Naive thymus-derived CD4-positive, alpha-beta T cell (primary cell): ENCODE measurements around the gene GLI3. TPM values are rescaled to one million over a fixed set of nuclear protein-coding genes. Genes with fewer than 3 reads are reported as not detected.

ENCODE experiments used
- ATAC-seq: fragments of 150-1000 bp; cut with Tn5 transposase; 2 replicates; pipeline ENCODE4 v1.10.0; 2021; ENCODE audit warnings: mild to moderate bottlenecking, moderate library complexity
- CTCF ChIA-PET: fragments of 350-600 bp; sonication (Branson Sonifier 250); formaldehyde crosslinking; loops from one replicate; lab custom pipeline; 2021; ENCODE audit warnings: antibody characterized with exemption; lab: Charles Lee
- POLR2A ChIA-PET: fragments of 350-600 bp; sonication (Branson Sonifier 250); formaldehyde crosslinking; loops from one replicate; lab custom pipeline; 2021; ENCODE audit warnings: antibody characterized with exemption, inconsistent platforms; lab: Charles Lee
- DNase-seq, 9 donors: peaks; one replicate each; pipeline versions ENCODE4 v3.0.0 to v3.0.0-alpha.2; 2020 to 2022; ENCODE audit warnings: mixed read lengths in 1 of 9
- H3K27ac ChIP-seq: one replicate; pipeline ENCODE4 v1.7.0; 2013; ENCODE audit warnings: mild to moderate bottlenecking, low read depth, low read length, moderate library complexity
- H3K27me3 ChIP-seq, 2 donors: one replicate each; pipeline ENCODE4 v1.7.0; 2013; ENCODE audit warnings: low read length in 2 of 2, mild to moderate bottlenecking in 2 of 2, moderate library complexity in 2 of 2; ENCODE audit not compliant: control insufficient read depth in 2 of 2, insufficient read depth in 2 of 2
- H3K36me3 ChIP-seq, 3 experiments: 1 replicate in 2 of 3; 2 replicates in 1 of 3; pipeline ENCODE4 v1.7.0; 2013; ENCODE audit warnings: low read length in 3 of 3, mild to moderate bottlenecking in 3 of 3, moderate library complexity in 1 of 3; ENCODE audit not compliant: insufficient read depth in 3 of 3, control insufficient read depth in 2 of 3
- H3K4me1 ChIP-seq, 2 donors: one replicate each; pipeline ENCODE4 v1.7.0; 2013; ENCODE audit warnings: low read length in 2 of 2, mild to moderate bottlenecking in 2 of 2, moderate library complexity in 1 of 2; ENCODE audit not compliant: control insufficient read depth in 2 of 2, insufficient read depth in 2 of 2
- H3K4me3 ChIP-seq: 2 replicates; pipeline ENCODE4 v1.7.0; 2013; ENCODE audit warnings: mild to moderate bottlenecking, low read length
- H3K9me3 ChIP-seq, 3 experiments: 1 replicate in 2 of 3; 2 replicates in 1 of 3; pipeline ENCODE4 v1.7.0; 2013; ENCODE audit warnings: low read length in 3 of 3; ENCODE audit not compliant: control insufficient read depth in 2 of 3
- H3K27ac Mint-ChIP-seq, 9 donors: one replicate each; pipeline ENCODE4 v1.8.0; 2020 to 2022; ENCODE audit warnings: mixed read lengths in 9 of 9, mild to moderate bottlenecking in 8 of 9, moderate library complexity in 5 of 9, inconsistent platforms in 2 of 9
- H3K27me3 Mint-ChIP-seq, 5 donors: one replicate each; pipeline ENCODE4 v1.8.0; 2021 to 2022; ENCODE audit warnings: mixed read lengths in 5 of 5, mild to moderate bottlenecking in 1 of 5
- H3K36me3 Mint-ChIP-seq, 5 donors: one replicate each; pipeline ENCODE4 v1.8.0; 2020 to 2022; ENCODE audit warnings: mixed read lengths in 5 of 5, mild to moderate bottlenecking in 3 of 5, inconsistent platforms in 1 of 5
- H3K4me1 Mint-ChIP-seq, 7 donors: one replicate each; pipeline ENCODE4 v1.8.0; 2020 to 2022; ENCODE audit warnings: mixed read lengths in 7 of 7, mild to moderate bottlenecking in 3 of 7, inconsistent platforms in 1 of 7
- H3K4me3 Mint-ChIP-seq, 10 donors: one replicate each; pipeline ENCODE4 v1.8.0; 2020 to 2022; ENCODE audit warnings: mild to moderate bottlenecking in 10 of 10, mixed read lengths in 10 of 10, moderate library complexity in 6 of 10, inconsistent platforms in 2 of 10
- H3K9me3 Mint-ChIP-seq, 11 donors: one replicate each; pipeline ENCODE4 v1.8.0; 2020 to 2022; ENCODE audit warnings: mixed read lengths in 11 of 11, mild to moderate bottlenecking in 4 of 11, inconsistent platforms in 1 of 11, moderate library complexity in 1 of 11
- intact Hi-C, 2 donors: fragments of 100-400 bp; cut with micrococcal nuclease; formaldehyde crosslinking; loops; one replicate each; pipeline ENCODE4 v1.15.1; 2023
- polyA plus RNA-seq, 2 donors: library from polyadenylated mRNA; unstranded; fragments of 300-500 nt; fragmentation: Illumina TruSeq; gene quantifications; one replicate each; pipeline ENCODE4 v1.2.3, GENCODE V29; 2021
- total RNA-seq, 6 experiments: library from RNA in 5 of 6; stranded (reverse) in 5 of 6; gene quantifications; 1 replicate in 5 of 6; 2 replicates in 1 of 6; pipeline ENCODE4 v1.2.3 and lab custom pipeline; 2021 to 2026

GLI3 gene
- total and polyA plus RNA-seq, 7 experiments from 2014 or later = 0.32 to 0.95 (median 0.54) TPM; not detected in 4

- H3K4me1 Mint-ChIP-seq = peaks cover 0 to 1% (median 0%) of the 10 kb centered on the region in 7 donors
- H3K27ac ChIP-seq = no peak overlapping the region
- H3K36me3 ChIP-seq = no peaks in the 10 kb centered on the region
- CTCF ChIA-PET = no interaction called here
- H3K4me3 Mint-ChIP-seq = no peak overlapping the region
- no peaks in the 10 kb centered on the region for H3K27me3 ChIP-seq
- intact Hi-C loops = no loop called here
- H3K9me3 ChIP-seq = no peaks in the 10 kb centered on the region
- H3K4me1 ChIP-seq = no peaks in the 10 kb centered on the region
- POLR2A ChIA-PET = no interaction called here
- no peaks in the 10 kb centered on the region for H3K9me3 Mint-ChIP-seq
- no peak overlapping the region for H3K27ac Mint-ChIP-seq
- H3K27me3 Mint-ChIP-seq = no peaks in the 10 kb centered on the region
- ATAC-seq (no peak), DNase-seq (no peak)
- no peaks in the 10 kb centered on the region for H3K36me3 Mint-ChIP-seq
- H3K4me3 ChIP-seq = no peak overlapping the region
These were observed 72.1 kb downstream of the GLI3 start for GRCh38 chr7:42164881-42165428.

GRCh38 chr7:42162560-42163325 lies 74.3 kb downstream of the GLI3 start:
- Histone ChIP-seq H3K4me3 (no peak overlapping the region), H3K27me3 (no peaks in the 10 kb centered on the region), H3K27ac (no peak overlapping the region), H3K36me3 (no peaks in the 10 kb centered on the region), H3K9me3 (no peaks in the 10 kb centered on the region), H3K4me1 (no peaks in the 10 kb centered on the region)
- Mint-ChIP-seq H3K9me3 (no peaks in the 10 kb centered on the region), H3K36me3 (no peaks in the 10 kb centered on the region), H3K4me3 (no peak overlapping the region), H3K27ac (no peak overlapping the region), H3K4me1 (peaks cover 0 to 1% (median 0%) of the 10 kb centered on the region in 7 donors), H3K27me3 (no peaks in the 10 kb centered on the region)
- POLR2A ChIA-PET = no interaction called here
- CTCF ChIA-PET = no interaction called here
- intact Hi-C loops = no loop called here
- no peak for ATAC-seq
- no peak for DNase-seq

- ATAC-seq = no peak
- Mint-ChIP-seq H3K4me3 (no peak overlapping the region), H3K27me3 (no peaks in the 10 kb centered on the region), H3K9me3 (no peaks in the 10 kb centered on the region), H3K4me1 (peaks cover 0 to 1% (median 0%) of the 10 kb centered on the region in 7 donors), H3K36me3 (no peaks in the 10 kb centered on the region), H3K27ac (no peak overlapping the region)
- intact Hi-C loops = no loop called here
- ChIA-PET CTCF (no interaction called here), POLR2A (no interaction called here)
- no peak overlapping the region for H3K4me3 ChIP-seq
- no peaks in the 10 kb centered on the region for H3K9me3 ChIP-seq
- H3K36me3 ChIP-seq = no peaks in the 10 kb centered on the region
- no peak for DNase-seq
- H3K27me3 ChIP-seq = no peaks in the 10 kb centered on the region
- H3K4me1 ChIP-seq = no peaks in the 10 kb centered on the region
- no peak overlapping the region for H3K27ac ChIP-seq
These were observed 75.3 kb downstream of the GLI3 start for GRCh38 chr7:42161719-42162118.

- H3K4me3 Mint-ChIP-seq = no peak overlapping the region
These were observed 75.9 kb downstream of the GLI3 start for GRCh38 chr7:42161110-42161509.

GRCh38 chr7:42159130-42159529 lies 77.9 kb downstream of the GLI3 start:
- no peak for ATAC-seq
- intact Hi-C loops = no loop called here
- no peaks in the 10 kb centered on the region for H3K4me1 ChIP-seq
- H3K27me3 Mint-ChIP-seq = no peaks in the 10 kb centered on the region
- H3K9me3 Mint-ChIP-seq = no peaks in the 10 kb centered on the region
- no peaks in the 10 kb centered on the region for H3K9me3 ChIP-seq
- no peaks in the 10 kb centered on the region for H3K27me3 ChIP-seq
- DNase-seq = no peak
- no peak overlapping the region for H3K4me3 ChIP-seq
- ChIA-PET CTCF (no interaction called here), POLR2A (no interaction called here)
- H3K4me1 Mint-ChIP-seq = peaks cover 0 to 1% (median 0%) of the 10 kb centered on the region in 7 donors
- no peaks in the 10 kb centered on the region for H3K36me3 ChIP-seq
- H3K27ac Mint-ChIP-seq = no peak overlapping the region
- H3K27ac ChIP-seq = no peak overlapping the region
- H3K4me3 Mint-ChIP-seq = no peak overlapping the region
- H3K36me3 Mint-ChIP-seq = no peaks in the 10 kb centered on the region

More at GRCh38 chr7:42161110-42161509, 75.9 kb downstream of the GLI3 start:
- DNase-seq (no peak), ATAC-seq (no peak)
- ChIA-PET POLR2A (no interaction called here), CTCF (interaction anchor here (0.7 kb wide), 1 partner anchor 123 kb away, joined by 3 read pairs; no protein-coding TSS in a partner anchor)
- Histone ChIP-seq H3K27me3 (no peaks in the 10 kb centered on the region), H3K4me3 (no peak overlapping the region), H3K36me3 (no peaks in the 10 kb centered on the region), H3K4me1 (no peaks in the 10 kb centered on the region), H3K27ac (no peak overlapping the region), H3K9me3 (no peaks in the 10 kb centered on the region)
- Mint-ChIP-seq H3K27ac (no peak overlapping the region), H3K36me3 (no peaks in the 10 kb centered on the region), H3K27me3 (no peaks in the 10 kb centered on the region), H3K4me1 (peaks cover 0 to 1% (median 0%) of the 10 kb centered on the region in 7 donors), H3K9me3 (no peaks in the 10 kb centered on the region)
- intact Hi-C loops = no loop called here

GRCh38 chr7:42156967-42157721 lies 79.9 kb downstream of the GLI3 start:
- H3K36me3 ChIP-seq = no peaks in the 10 kb centered on the region
- no peaks in the 10 kb centered on the region for H3K9me3 ChIP-seq
- peak overlapping the region in 1 of 9 donors; percentile 31 for H3K27ac Mint-ChIP-seq
- no peaks in the 10 kb centered on the region for H3K9me3 Mint-ChIP-seq
- H3K36me3 Mint-ChIP-seq = no peaks in the 10 kb centered on the region
- no peak overlapping the region for H3K27ac ChIP-seq
- H3K4me1 ChIP-seq = no peaks in the 10 kb centered on the region
- CTCF ChIA-PET = no interaction called here
- H3K4me3 Mint-ChIP-seq = no peak overlapping the region
- no peak for ATAC-seq
- no peaks in the 10 kb centered on the region for H3K4me1 Mint-ChIP-seq
- POLR2A ChIA-PET = no interaction called here
- intact Hi-C loops = no loop called here
- H3K27me3 Mint-ChIP-seq = peaks cover 0 to 5% (median 0%) of the 10 kb centered on the region in 5 donors
- no peak overlapping the region for H3K4me3 ChIP-seq
- DNase-seq = no peak
- no peaks in the 10 kb centered on the region for H3K27me3 ChIP-seq
